Stomach (tissue), 9 donors: ENCODE measurements around the gene TNS3. TPM values are rescaled to one million over a fixed set of nuclear protein-coding genes. Genes with fewer than 3 reads are reported as not detected.

Experiments
- DNase-seq, 2 donors: peaks; one replicate each; pipeline versions ENCODE4 v3.0.0 to v3.0.0-alpha.2; 2013 to 2019
- H3K27ac ChIP-seq, 5 donors: fragments of 200-600 bp in 4 of 5; sonication (generic) in 4 of 5; one replicate each; pipeline ENCODE4 v1.5.1; 2013 to 2019; ENCODE audit warnings: mild to moderate bottlenecking in 1 of 5, moderate library complexity in 1 of 5
- H3K27me3 ChIP-seq, 3 donors: fragments of 200-600 bp; sonication (generic); one replicate each; pipeline ENCODE4 v1.5.1; 2017 to 2019; ENCODE audit warnings: mixed run types in 1 of 3
- H3K36me3 ChIP-seq, 4 donors: fragments of 200-600 bp; sonication (generic); 1 replicate in 3 of 4; 2 replicates in 1 of 4; pipeline ENCODE4 v1.5.1; 2016 to 2019
- H3K4me1 ChIP-seq, 4 donors: fragments of 200-600 bp; sonication (generic); one replicate each; pipeline ENCODE4 v1.5.1; 2016 to 2019
- H3K4me3 ChIP-seq, 4 donors: fragments of 200-600 bp; sonication (generic) in 3 of 4; one replicate each; pipeline ENCODE4 v1.5.1; 2016 to 2019; ENCODE audit warnings: mild to moderate bottlenecking in 1 of 4
- H3K9me3 ChIP-seq, 4 donors: fragments of 200-600 bp; sonication (generic); one replicate each; pipeline ENCODE4 v1.5.1; 2016 to 2019
- CTCF ChIP-seq, 7 experiments: fragments of 450-650 bp in 4 of 7; fragments of 200-600 bp in 3 of 7; sonication (generic) in 3 of 7; IDR thresholded peaks; one replicate each; pipeline ENCODE4 v1.5.1; 2016 to 2019; ENCODE audit warnings: antibody characterized with exemption in 7 of 7, control low read depth in 2 of 7, mild to moderate bottlenecking in 1 of 7
- EP300 ChIP-seq: sonication (generic); formaldehyde crosslinking; IDR thresholded peaks from one replicate; pipeline ENCODE4 v1.6.1; 2017; ENCODE audit warnings: antibody characterized with exemption
- POLR2A ChIP-seq, 4 donors: fragments of 450-650 bp; IDR thresholded peaks; one replicate each; pipeline ENCODE4 v1.6.1; 2016; ENCODE audit warnings: antibody characterized with exemption in 4 of 4, control low read depth in 2 of 4, mild to moderate bottlenecking in 1 of 4, moderate library complexity in 1 of 4
- POLR2AphosphoS5 ChIP-seq, 3 donors: sonication (generic); formaldehyde crosslinking; IDR thresholded peaks; one replicate each; pipeline ENCODE4 v1.6.1; 2016; ENCODE audit warnings: antibody characterized with exemption in 3 of 3
- WGBS, 5 donors: extraction: QIAGEN DNeasy Blood & Tissue Kit in 3 of 5; methylation state at CpG; one replicate each; pipeline versions ENCODE4 v1.1.5 to v1.1.7; 2013 to 2018; 5-methylcytosine and 5-hydroxymethylcytosine counted together
- intact Hi-C: fragments of 100-400 bp; cut with DNase I; formaldehyde crosslinking; loops from one replicate; pipeline ENCODE4 v1.15.1; 2023; ENCODE audit warnings: low total_unique reads
- polyA plus RNA-seq, 3 donors: library from polyadenylated mRNA; stranded (reverse); fragments of 200-250 nt; gene quantifications; one replicate each; pipeline ENCODE4 v1.2.3, GENCODE V29; 2013
- total RNA-seq, 5 donors: library from RNA; depleted of rRNA; stranded (reverse); fragments of >200 nt; gene quantifications; one replicate each; pipeline versions ENCODE4 v1.1.0 to v1.2.3, GENCODE V29; 2014 to 2016
- donor health status: healthy with polysubstance abuse.
- donor health status: Bipolar disorder and iron deficiency.
- donor health status: healthy.

TNS3 gene
- total and polyA plus RNA-seq, 8 donors = 10.0 to 105 (median 41.0) TPM

- intact Hi-C loops = no loop called here
- WGBS, 5 donors = 88 to 98% (median 93%) methylated on average over 1 of the region's 1 CpG
- no peaks in the 10 kb centered on the region for H3K4me1 ChIP-seq
These were observed 350.3 kb downstream of the TNS3 start for GRCh38 chr7:47231627-47232026.

GRCh38 chr7:47231032-47231431 lies 350.9 kb downstream of the TNS3 start:
- intact Hi-C loops = no loop called here

More at GRCh38 chr7:47231627-47232026, 350.3 kb downstream of the TNS3 start:
- H3K4me3 ChIP-seq = no peak overlapping the region
- H3K36me3 ChIP-seq = no peaks in the 10 kb centered on the region
- no peaks in the 10 kb centered on the region for H3K27me3 ChIP-seq
- no peak for DNase-seq
- no peak overlapping the region for H3K27ac ChIP-seq
- H3K9me3 ChIP-seq = no peaks in the 10 kb centered on the region
- TF ChIP-seq POLR2A (IDR thresholded peaks at IDR 0.05) (no peak), EP300 (no peak), POLR2AphosphoS5 (IDR thresholded peaks at IDR 0.05) (no peak), CTCF (IDR thresholded peaks at IDR 0.05) (no peak)

GRCh38 chr7:47228386-47229014 lies 353.4 kb downstream of the TNS3 start:
- no peak for TF ChIP-seq POLR2A (IDR thresholded peaks at IDR 0.05)
- no peak for TF ChIP-seq CTCF (IDR thresholded peaks at IDR 0.05)
- 90 to 97% (median 94%) methylated on average over 10 to 11 of the region's 11 CpGs for WGBS, 5 donors
- Histone ChIP-seq H3K4me3 (no peak overlapping the region), H3K4me1 (no peaks in the 10 kb centered on the region), H3K9me3 (no peaks in the 10 kb centered on the region), H3K36me3 (no peaks in the 10 kb centered on the region), H3K27ac (no peak overlapping the region), H3K27me3 (no peaks in the 10 kb centered on the region)
- DNase-seq = no peak
- intact Hi-C loops = no loop called here

More at GRCh38 chr7:47231032-47231431, 350.9 kb downstream of the TNS3 start:
- no peaks in the 10 kb centered on the region for H3K9me3 ChIP-seq
- no peaks in the 10 kb centered on the region for H3K36me3 ChIP-seq
- H3K4me3 ChIP-seq = no peak overlapping the region
- TF ChIP-seq CTCF (IDR thresholded peaks at IDR 0.05) = no peak
- no peak for TF ChIP-seq EP300
- TF ChIP-seq POLR2AphosphoS5 (IDR thresholded peaks at IDR 0.05) = no peak
- no peak for TF ChIP-seq POLR2A (IDR thresholded peaks at IDR 0.05)
- DNase-seq = no peak
- WGBS, 5 donors = 90 to 100% (median 91%) methylated on average over 3 of the region's 3 CpGs
- no peak overlapping the region for H3K27ac ChIP-seq
- H3K27me3 ChIP-seq = no peaks in the 10 kb centered on the region
- H3K4me1 ChIP-seq = no peaks in the 10 kb centered on the region

GRCh38 chr7:47227762-47228177 lies 354.1 kb downstream of the TNS3 start:
- no peak for TF ChIP-seq EP300
- TF ChIP-seq POLR2AphosphoS5 (IDR thresholded peaks at IDR 0.05) = peak in 1 of 3 donors; percentile 12
- intact Hi-C loops = no loop called here
- Histone ChIP-seq H3K27me3 (no peaks in the 10 kb centered on the region), H3K9me3 (no peaks in the 10 kb centered on the region), H3K27ac (peak overlapping the region in 1 of 5 donors; percentile 20), H3K4me3 (no peak overlapping the region), H3K36me3 (no peaks in the 10 kb centered on the region), H3K4me1 (no peaks in the 10 kb centered on the region)
- no peak for DNase-seq
- 36 to 62% (median 57%) methylated on average over 3 to 6 of the region's 6 CpGs for WGBS, 5 donors

GRCh38 chr7:47226696-47227095 lies 355.2 kb downstream of the TNS3 start:
- TF ChIP-seq EP300 = no peak
- TF ChIP-seq POLR2AphosphoS5 (IDR thresholded peaks at IDR 0.05) = no peak
- no peak for TF ChIP-seq CTCF (IDR thresholded peaks at IDR 0.05)
- no peak for TF ChIP-seq POLR2A (IDR thresholded peaks at IDR 0.05)
- no peaks in the 10 kb centered on the region for H3K4me1 ChIP-seq
- 82 to 90% (median 85%) methylated on average over 5 of the region's 5 CpGs for WGBS, 5 donors
- intact Hi-C loops = no loop called here
- no peaks in the 10 kb centered on the region for H3K36me3 ChIP-seq
- no peak overlapping the region for H3K4me3 ChIP-seq
- no peaks in the 10 kb centered on the region for H3K9me3 ChIP-seq
- no peaks in the 10 kb centered on the region for H3K27me3 ChIP-seq
- no peak overlapping the region for H3K27ac ChIP-seq
- no peak for DNase-seq
